PC-3 (cell line): Measurements from ENCODE around the gene PRKCE. TPM values are rescaled to one million over a fixed set of nuclear protein-coding genes. Genes with fewer than 3 reads are reported as not detected.

Source experiments
- ATAC-seq: fragments of 200-7000 bp; cut with Tn5 transposase; 2 replicates; pipeline ENCODE4 v1.9.1; 2020; ENCODE audit warnings: mild to moderate bottlenecking, moderate library complexity
- BruUV-seq: library from RNA; stranded (reverse); fragments of 400-500 nt; replicated peaks from 2 replicates; lab custom pipeline; 2021; lab: Mats Ljungman, UMichigan
- CTCF ChIA-PET: fragments of 300-600 bp; sonication (Branson Sonifier 250); formaldehyde crosslinking; loops from one replicate; lab custom pipeline; 2022; ENCODE audit warnings: antibody characterized with exemption; lab: Charles Lee
- POLR2A ChIA-PET: fragments of 300-600 bp; sonication (Branson Sonifier 250); formaldehyde crosslinking; loops from one replicate; lab custom pipeline; 2022; ENCODE audit warnings: antibody characterized with exemption; ENCODE audit not compliant: unreplicated experiment; lab: Charles Lee
- DNase-seq: peaks from one replicate; pipeline ENCODE4 v3.0.0-alpha.2; 2015
- H2AFZ ChIP-seq: fragments of 300-600 bp; sonication (generic); 2 replicates; pipeline ENCODE4 v1.6.0; 2016; ENCODE audit warnings: antibody characterized with exemption, low read length
- H3F3A ChIP-seq: fragments of 300-600 bp; sonication (generic); one replicate; pipeline ENCODE4 v1.6.0; 2017; ENCODE audit warnings: antibody characterized with exemption, low read length, control low read depth, mild to moderate bottlenecking; ENCODE audit not compliant: unreplicated experiment
- H3K27ac ChIP-seq: fragments of 300-600 bp; sonication (generic); 2 replicates; pipeline ENCODE4 v1.5.1; 2016; ENCODE audit warnings: mild to moderate bottlenecking, low read length
- H3K27me3 ChIP-seq: fragments of 300-600 bp; sonication (generic); 2 replicates; pipeline ENCODE4 v1.6.1; 2016; ENCODE audit warnings: low read length, mixed read lengths
- H3K36me3 ChIP-seq: fragments of 300-600 bp; sonication (generic); 2 replicates; pipeline ENCODE4 v1.6.1; 2016; ENCODE audit warnings: low read depth, mixed run types, low read length, mixed read lengths
- H3K4me1 ChIP-seq: fragments of 300-600 bp; sonication (generic); 2 replicates; pipeline ENCODE4 v1.5.1; 2016; ENCODE audit warnings: low read length; ENCODE audit not compliant: insufficient read depth
- H3K4me2 ChIP-seq: fragments of 300-600 bp; sonication (generic); 2 replicates; pipeline ENCODE4 v1.6.0; 2016; ENCODE audit warnings: low read length
- H3K4me3 ChIP-seq: fragments of 300-600 bp; sonication (generic); 2 replicates; pipeline ENCODE4 v1.5.1; 2016; ENCODE audit warnings: mild to moderate bottlenecking, low read length, mixed read lengths
- H3K79me2 ChIP-seq: fragments of 300-600 bp; sonication (generic); 2 replicates; pipeline ENCODE4 v1.6.1; 2017; ENCODE audit warnings: low read length, mixed read lengths
- H3K9ac ChIP-seq: fragments of 300-600 bp; sonication (generic); 2 replicates; pipeline ENCODE4 v1.6.0; 2016; ENCODE audit warnings: mild to moderate bottlenecking, low read length
- H3K9me2 ChIP-seq: fragments of 300-600 bp; sonication (generic); replicated peaks from 2 replicates; pipeline ENCODE4 v1.6.1; 2016; ENCODE audit warnings: mixed run types, low read length, mixed read lengths
- H3K9me3 ChIP-seq: fragments of 300-600 bp; sonication (generic); 2 replicates; pipeline ENCODE4 v1.6.1; 2016; ENCODE audit warnings: low read length, mixed read lengths
- H4K20me1 ChIP-seq: fragments of 300-600 bp; sonication (generic); 2 replicates; pipeline ENCODE4 v1.6.1; 2016; ENCODE audit warnings: low read length, mixed read lengths
- EZH2 ChIP-seq: fragments of 300-600 bp; sonication (generic); IDR thresholded peaks from one replicate; pipeline ENCODE4 v1.6.1; 2017; ENCODE audit warnings: antibody characterized with exemption, mild to moderate bottlenecking, low read length; ENCODE audit not compliant: unreplicated experiment
- EZH2phosphoT487 ChIP-seq: fragments of 300-600 bp; sonication (generic); IDR thresholded peaks from 2 replicates; pipeline ENCODE4 v1.6.1; 2018; ENCODE audit warnings: mild to moderate bottlenecking, antibody characterized with exemption, low read length, borderline replicate concordance
- intact Hi-C: fragments of 100-400 bp; cut with micrococcal nuclease; formaldehyde crosslinking; loops from 2 replicates; pipeline ENCODE4 v1.9.0; 2023
- total RNA-seq: library from RNA; depleted of rRNA; stranded (reverse); fragments of >200 nt; gene quantifications from 2 replicates; pipeline ENCODE4 v1.2.3, GENCODE V29; 2014
- TF ChIP-seq, protein P1 (sequence below): fragments of 300-600 bp; sonication (generic); conservative IDR thresholded peaks from 2 replicates; pipeline ENCODE4 v1.5.1; 2017; ENCODE audit warnings: antibody characterized with exemption, low read depth, mild to moderate bottlenecking, low read length

Gene PRKCE
- total RNA-seq, 1 experiment from 2014 or later = 7.0 TPM

DNA sequence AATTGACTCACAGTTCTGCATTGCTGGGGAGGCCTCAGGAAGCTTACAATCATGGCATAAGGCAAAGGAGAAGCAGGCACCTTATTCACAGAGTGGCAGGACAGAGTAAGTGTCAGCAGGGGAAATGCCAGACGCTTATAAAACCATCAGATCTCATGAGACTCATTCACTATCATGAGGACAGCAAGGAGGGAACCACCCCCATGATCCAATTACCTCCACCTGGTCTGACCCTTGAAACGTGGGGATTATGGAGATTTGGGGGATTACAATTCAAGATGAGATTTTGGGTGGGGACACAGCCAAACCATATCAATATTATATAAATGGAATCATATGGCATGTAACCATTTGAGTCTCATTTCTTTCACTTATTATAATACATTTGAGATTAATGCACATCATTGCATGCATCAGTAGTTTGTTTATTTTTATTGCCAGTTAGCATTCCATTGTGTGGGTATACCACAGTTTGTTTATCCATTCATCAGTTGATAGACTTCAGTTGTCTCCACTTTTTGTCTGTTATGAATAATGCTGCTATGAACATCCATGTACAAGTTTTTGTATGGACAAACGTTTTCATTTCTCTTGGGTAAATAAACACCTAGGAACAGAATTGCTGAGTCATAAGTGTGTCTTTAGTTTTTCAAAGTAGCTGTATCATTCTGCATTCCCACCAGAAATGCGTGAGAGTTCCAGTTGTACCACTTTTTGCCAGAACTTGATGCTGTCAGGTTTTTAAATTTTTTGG lies 34.6 kb upstream of the PRKCE start:
- TF ChIP-seq EZH2phosphoT487 (no peak), EZH2 (no peak)
- TF ChIP-seq, protein P1, sequence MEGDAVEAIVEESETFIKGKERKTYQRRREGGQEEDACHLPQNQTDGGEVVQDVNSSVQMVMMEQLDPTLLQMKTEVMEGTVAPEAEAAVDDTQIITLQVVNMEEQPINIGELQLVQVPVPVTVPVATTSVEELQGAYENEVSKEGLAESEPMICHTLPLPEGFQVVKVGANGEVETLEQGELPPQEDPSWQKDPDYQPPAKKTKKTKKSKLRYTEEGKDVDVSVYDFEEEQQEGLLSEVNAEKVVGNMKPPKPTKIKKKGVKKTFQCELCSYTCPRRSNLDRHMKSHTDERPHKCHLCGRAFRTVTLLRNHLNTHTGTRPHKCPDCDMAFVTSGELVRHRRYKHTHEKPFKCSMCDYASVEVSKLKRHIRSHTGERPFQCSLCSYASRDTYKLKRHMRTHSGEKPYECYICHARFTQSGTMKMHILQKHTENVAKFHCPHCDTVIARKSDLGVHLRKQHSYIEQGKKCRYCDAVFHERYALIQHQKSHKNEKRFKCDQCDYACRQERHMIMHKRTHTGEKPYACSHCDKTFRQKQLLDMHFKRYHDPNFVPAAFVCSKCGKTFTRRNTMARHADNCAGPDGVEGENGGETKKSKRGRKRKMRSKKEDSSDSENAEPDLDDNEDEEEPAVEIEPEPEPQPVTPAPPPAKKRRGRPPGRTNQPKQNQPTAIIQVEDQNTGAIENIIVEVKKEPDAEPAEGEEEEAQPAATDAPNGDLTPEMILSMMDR = no peak
- no peaks in the 10 kb centered on the region for H3K9me2 ChIP-seq
- H3K27ac ChIP-seq = peak overlapping the region; percentile 74
- H3K27me3 ChIP-seq = no peaks in the 10 kb centered on the region
- H3K4me1 ChIP-seq = peaks cover 29% of the 10 kb centered on the region
- no peak overlapping the region for H2AFZ ChIP-seq
- H3K4me3 ChIP-seq = peak overlapping the region; percentile 17; the same call in 1 of the 2 replicates
- peaks cover 9% of the 10 kb centered on the region for H3F3A ChIP-seq
- peak; percentile 75 for ATAC-seq
- no peaks in the 10 kb centered on the region for H4K20me1 ChIP-seq
- H3K79me2 ChIP-seq = no peaks in the 10 kb centered on the region
- no peaks in the 10 kb centered on the region for H3K36me3 ChIP-seq
- intact Hi-C loops = no loop called here
- ChIA-PET CTCF (no interaction called here), POLR2A (interaction anchor here (0.6 kb wide), 1 partner anchor 114 kb away, joined by 5 read pairs; no protein-coding TSS in a partner anchor)
- H3K4me2 ChIP-seq = peak overlapping the region; percentile 51
- H3K9me3 ChIP-seq = no peaks in the 10 kb centered on the region
- peak overlapping the region; percentile 11; the same call in 1 of the 2 replicates for H3K9ac ChIP-seq
- peak; percentile 93 for DNase-seq
- BruUV-seq = no TSS peak

DNA sequence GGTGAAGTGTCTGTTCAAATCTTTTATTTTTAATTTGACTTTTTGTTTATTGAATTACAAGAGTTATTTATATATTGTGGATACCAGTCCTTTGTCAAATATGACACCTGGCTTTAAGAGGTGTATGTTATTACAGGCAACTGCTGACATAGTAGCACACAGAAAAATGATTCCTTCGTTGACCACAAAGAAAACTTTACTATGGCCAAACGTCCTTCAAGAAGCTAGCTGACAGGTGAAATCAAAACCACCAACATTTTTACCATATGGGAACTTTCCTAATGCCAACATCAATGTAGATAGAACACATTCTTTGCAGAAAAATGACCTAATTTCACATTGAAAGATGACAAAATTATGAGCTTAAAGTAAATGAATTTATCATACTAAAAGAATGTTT lies 34.0 kb upstream of the PRKCE start:
- CTCF ChIA-PET = interaction anchor here (0.6 kb wide), 1 partner anchor 161 kb away, joined by 3 read pairs; no protein-coding TSS in a partner anchor
- no TSS peak for BruUV-seq
- intact Hi-C loops = no loop called here
- H3K9me3 ChIP-seq = no peaks in the 10 kb centered on the region
- H3K4me3 ChIP-seq = no peak overlapping the region
- H3K4me2 ChIP-seq = peak overlapping the region; percentile 51
- H3K27ac ChIP-seq = peak overlapping the region; percentile 74
- no peaks in the 10 kb centered on the region for H3K79me2 ChIP-seq
- POLR2A ChIA-PET = no interaction called here
- H4K20me1 ChIP-seq = no peaks in the 10 kb centered on the region
- no peaks in the 10 kb centered on the region for H3K9me2 ChIP-seq
- peak overlapping the region; percentile 14 for H3K9ac ChIP-seq
- no peak overlapping the region for H2AFZ ChIP-seq
- H3F3A ChIP-seq = peaks cover 9% of the 10 kb centered on the region
- no peaks in the 10 kb centered on the region for H3K27me3 ChIP-seq
- peak; percentile 50 for DNase-seq
- H3K4me1 ChIP-seq = peaks cover 22% of the 10 kb centered on the region
- no peak for ATAC-seq
- no peaks in the 10 kb centered on the region for H3K36me3 ChIP-seq
- TF ChIP-seq, protein P1 = no peak
- TF ChIP-seq EZH2 = no peak
- no peak for TF ChIP-seq EZH2phosphoT487
